ENCODE data around the gene ACRV1. TPM values are rescaled to one million over a fixed set of nuclear protein-coding genes. Genes with fewer than 3 reads are reported as not detected.

The ACRV1 gene
- polyA plus RNA-seq, 2 of the 4 experiments (the other 2 are of a cell fraction), result 0.13 to 0.19 TPM

DNA sequence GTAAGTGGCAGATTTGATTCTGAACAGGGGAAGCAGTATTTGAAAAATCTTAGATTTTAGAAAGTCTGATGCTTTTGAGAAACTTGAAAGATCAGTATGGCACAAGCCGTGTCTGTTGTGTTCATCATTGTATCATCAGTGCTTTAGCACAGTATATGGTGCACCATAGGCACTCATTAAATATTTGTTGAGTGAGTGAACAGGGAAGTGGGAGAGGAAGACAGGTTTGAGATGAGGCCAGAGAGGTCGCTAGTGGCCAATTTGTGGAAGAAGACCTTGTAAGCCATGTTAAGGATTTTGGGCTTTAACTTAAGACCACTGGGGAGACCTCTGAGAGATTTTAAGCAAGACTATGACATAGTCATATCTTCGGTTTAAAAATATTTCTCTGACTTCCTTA, 42.8 kb downstream of the ACRV1 start:
- peak overlapping the region; percentile 93 for H3K4me2 ChIP-seq
- 6% methylated on average over 3 of the region's 3 CpGs for WGBS (ENCODE audit: missing lambda C conversion rate)
- TF ChIP-seq, protein P1, sequence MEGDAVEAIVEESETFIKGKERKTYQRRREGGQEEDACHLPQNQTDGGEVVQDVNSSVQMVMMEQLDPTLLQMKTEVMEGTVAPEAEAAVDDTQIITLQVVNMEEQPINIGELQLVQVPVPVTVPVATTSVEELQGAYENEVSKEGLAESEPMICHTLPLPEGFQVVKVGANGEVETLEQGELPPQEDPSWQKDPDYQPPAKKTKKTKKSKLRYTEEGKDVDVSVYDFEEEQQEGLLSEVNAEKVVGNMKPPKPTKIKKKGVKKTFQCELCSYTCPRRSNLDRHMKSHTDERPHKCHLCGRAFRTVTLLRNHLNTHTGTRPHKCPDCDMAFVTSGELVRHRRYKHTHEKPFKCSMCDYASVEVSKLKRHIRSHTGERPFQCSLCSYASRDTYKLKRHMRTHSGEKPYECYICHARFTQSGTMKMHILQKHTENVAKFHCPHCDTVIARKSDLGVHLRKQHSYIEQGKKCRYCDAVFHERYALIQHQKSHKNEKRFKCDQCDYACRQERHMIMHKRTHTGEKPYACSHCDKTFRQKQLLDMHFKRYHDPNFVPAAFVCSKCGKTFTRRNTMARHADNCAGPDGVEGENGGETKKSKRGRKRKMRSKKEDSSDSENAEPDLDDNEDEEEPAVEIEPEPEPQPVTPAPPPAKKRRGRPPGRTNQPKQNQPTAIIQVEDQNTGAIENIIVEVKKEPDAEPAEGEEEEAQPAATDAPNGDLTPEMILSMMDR (IDR thresholded peaks at IDR 0.05), result peak; percentile 25; the same call in 2 of the 3 replicates
- TF ChIP-seq ESRRA (IDR thresholded peaks at IDR 0.05; ENCODE audit: borderline replicate concordance, low read length) (no peak), RAD21 (conservative IDR thresholded peaks at IDR 0.05 in 1 of 2, IDR thresholded peaks at IDR 0.05 in 1 of 2) (peak in 1 of 2 experiments; percentile 14; a peak in 3 of 5 replicates), HOXB5 (CRISPR knock-in tag; IDR thresholded peaks at IDR 0.05) (no peak), FOSL2 (IDR thresholded peaks at IDR 0.05) (no peak), FOSL2 (CRISPR knock-in tag; IDR thresholded peaks at IDR 0.05) (no peak), HOXB13 (CRISPR knock-in tag; IDR thresholded peaks at IDR 0.05; ENCODE audit: low read depth) (no peak)
- TF ChIP-seq, protein P2, sequence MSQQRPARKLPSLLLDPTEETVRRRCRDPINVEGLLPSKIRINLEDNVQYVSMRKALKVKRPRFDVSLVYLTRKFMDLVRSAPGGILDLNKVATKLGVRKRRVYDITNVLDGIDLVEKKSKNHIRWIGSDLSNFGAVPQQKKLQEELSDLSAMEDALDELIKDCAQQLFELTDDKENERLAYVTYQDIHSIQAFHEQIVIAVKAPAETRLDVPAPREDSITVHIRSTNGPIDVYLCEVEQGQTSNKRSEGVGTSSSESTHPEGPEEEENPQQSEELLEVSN (IDR thresholded peaks at IDR 0.05; ENCODE audit: borderline replicate concordance, low read depth), result no peak
- peak overlapping the region; percentile 25; the same call in 2 of the 3 replicates for H3K4me3 ChIP-seq
- ATAC-seq, result peak; percentile 82 to 89
- DNase-seq (ENCODE audit: low read depth in 1 of 2, low spot score in 1 of 2), result peak in 1 of 2 experiments; percentile 49
- H3K9me3 ChIP-seq, result no peaks in the 10 kb centered on the region
- no peak for FAIRE-seq
- H3K27ac ChIP-seq, result peak overlapping the region; percentile 64 to 74; a peak in 4 of 6 replicates
- CTCF ChIA-PET, result no interaction called here
- H3K4me1 ChIP-seq, result peaks cover 20% of the 10 kb centered on the region
- POLR2A ChIA-PET, result no interaction called here

DNA sequence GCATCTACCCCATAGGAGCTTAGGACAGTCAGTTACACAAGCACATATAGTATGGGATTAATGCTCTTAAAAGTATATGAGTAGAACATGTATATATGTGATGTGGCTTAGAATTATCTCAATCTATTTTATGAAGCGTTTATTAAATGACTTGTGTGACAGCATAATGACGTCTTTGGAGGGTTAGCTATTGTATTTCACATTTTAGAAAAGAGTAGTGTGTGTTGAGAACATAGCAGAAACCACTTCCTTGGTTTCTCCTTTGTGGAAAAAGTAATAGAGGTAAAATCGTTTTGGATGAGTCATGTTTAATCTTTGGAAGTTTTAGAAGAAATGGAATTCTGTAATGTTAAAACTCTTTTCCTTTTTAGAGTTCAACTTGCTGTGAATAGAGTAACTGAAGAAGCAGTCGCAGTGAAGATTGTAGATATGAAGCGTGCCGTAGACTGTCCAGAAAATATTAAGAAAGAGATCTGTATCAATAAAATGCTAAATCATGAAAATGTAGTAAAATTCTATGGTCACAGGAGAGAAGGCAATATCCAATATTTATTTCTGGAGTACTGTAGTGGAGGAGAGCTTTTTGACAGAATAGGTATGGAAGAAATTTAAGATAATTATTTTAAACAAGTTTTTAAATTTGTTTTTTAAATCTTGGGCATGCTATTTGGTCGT, 53.3 kb downstream of the ACRV1 start:
- H3K9me3 ChIP-seq, result no peaks in the 10 kb centered on the region
- ChIA-PET CTCF (interaction anchor here (0.6 to 1.2 kb wide), 4 partner anchors 17 to 252 kb away, joined by 3 read pairs; no protein-coding TSS in a partner anchor), POLR2A (no interaction called here)
- H3K4me3 ChIP-seq, result peak overlapping the region; percentile 60
- no peak for TF ChIP-seq KDM5A (IDR thresholded peaks at IDR 0.05)
- no peak for TF ChIP-seq FOSL2 (IDR thresholded peaks at IDR 0.05)
- peak; percentile 56; the same call in 1 of the 2 replicates for TF ChIP-seq FOSL2 (CRISPR knock-in tag; IDR thresholded peaks at IDR 0.05)
- ATAC-seq (no peak), FAIRE-seq (no peak), DNase-seq (ENCODE audit: low read depth in 1 of 2, low spot score in 1 of 2) (no peak)
- peaks cover 14% of the 10 kb centered on the region for H3K4me1 ChIP-seq
- 42% methylated on average over 7 of the region's 7 CpGs for WGBS (ENCODE audit: missing lambda C conversion rate)
- H3K27ac ChIP-seq, result peak overlapping the region; percentile 84 to 88
- peak overlapping the region; percentile 79 for H3K4me2 ChIP-seq

DNA sequence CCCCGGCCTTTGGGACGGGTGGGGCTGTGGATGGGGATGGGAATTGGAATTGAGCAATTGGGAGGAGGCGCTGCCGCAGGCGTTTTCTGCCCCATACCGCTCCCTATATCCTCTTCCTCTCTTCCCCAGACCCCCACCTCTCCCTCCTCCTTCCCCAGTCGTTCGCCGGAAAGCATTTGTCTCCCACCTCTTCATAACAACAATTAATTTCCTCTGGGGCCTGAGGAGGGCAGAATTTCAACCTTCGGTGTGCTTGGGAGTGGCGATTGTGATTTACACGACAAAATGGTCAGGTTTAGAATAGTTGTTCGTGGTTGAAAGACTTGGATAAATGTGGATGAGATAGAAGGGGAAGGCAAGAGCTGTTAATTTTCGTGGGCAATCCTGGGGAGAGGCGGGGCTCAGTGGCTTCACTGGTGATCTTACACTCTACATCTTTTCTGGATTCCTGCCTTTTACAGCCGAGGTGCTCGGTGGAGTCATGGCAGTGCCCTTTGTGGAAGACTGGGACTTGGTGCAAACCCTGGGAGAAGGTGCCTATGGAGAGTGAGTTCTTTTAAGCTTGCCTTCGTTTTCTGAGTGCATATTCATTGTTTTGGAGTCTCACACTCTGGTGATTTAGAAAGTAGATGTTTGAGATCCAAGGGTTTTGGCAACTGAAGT, 54.2 kb downstream of the ACRV1 start:
- peaks cover 24% of the 10 kb centered on the region for H3K4me1 ChIP-seq
- 2% methylated on average over 16 of the region's 18 CpGs for WGBS (ENCODE audit: missing lambda C conversion rate)
- peak overlapping the region; percentile 84 to 88 for H3K27ac ChIP-seq
- ChIA-PET POLR2A (interaction anchor here (1.9 kb wide), 1 partner anchor 261 kb away, joined by 5 read pairs; the partner anchor contains the start of gene HYLS1), CTCF (interaction anchor here (0.7 to 1.2 kb wide), 4 partner anchors 18 to 458 kb away, joined by 3 read pairs; no protein-coding TSS in a partner anchor)
- H3K4me2 ChIP-seq, result peak overlapping the region; percentile 79
- DNase-seq (ENCODE audit: low read depth in 1 of 2, low spot score in 1 of 2) (peak; percentile 68 to 90), ATAC-seq (peak; percentile 59 to 80), FAIRE-seq (no peak)
- H3K9me3 ChIP-seq, result no peaks in the 10 kb centered on the region
- peak overlapping the region; percentile 60 for H3K4me3 ChIP-seq
- TF ChIP-seq, protein P3, sequence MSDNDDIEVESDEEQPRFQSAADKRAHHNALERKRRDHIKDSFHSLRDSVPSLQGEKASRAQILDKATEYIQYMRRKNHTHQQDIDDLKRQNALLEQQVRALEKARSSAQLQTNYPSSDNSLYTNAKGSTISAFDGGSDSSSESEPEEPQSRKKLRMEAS (IDR thresholded peaks at IDR 0.05), result no peak
- TF ChIP-seq, protein P4, sequence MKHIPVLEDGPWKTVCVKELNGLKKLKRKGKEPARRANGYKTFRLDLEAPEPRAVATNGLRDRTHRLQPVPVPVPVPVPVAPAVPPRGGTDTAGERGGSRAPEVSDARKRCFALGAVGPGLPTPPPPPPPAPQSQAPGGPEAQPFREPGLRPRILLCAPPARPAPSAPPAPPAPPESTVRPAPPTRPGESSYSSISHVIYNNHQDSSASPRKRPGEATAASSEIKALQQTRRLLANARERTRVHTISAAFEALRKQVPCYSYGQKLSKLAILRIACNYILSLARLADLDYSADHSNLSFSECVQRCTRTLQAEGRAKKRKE (CRISPR knock-in tag; IDR thresholded peaks at IDR 0.05; ENCODE audit: low read depth), result no peak
- TF ChIP-seq RAD21 (conservative IDR thresholded peaks at IDR 0.05 in 1 of 2, IDR thresholded peaks at IDR 0.05 in 1 of 2) (peak in 1 of 2 experiments; percentile 7; a peak in 2 of 5 replicates), MYC (IDR thresholded peaks at IDR 0.05; ENCODE audit: borderline replicate concordance, low read length) (no peak), EP300 (IDR thresholded peaks at IDR 0.05) (no peak), RFX5 (IDR thresholded peaks at IDR 0.05) (no peak), FOSB (CRISPR knock-in tag; IDR thresholded peaks at IDR 0.05) (no peak)
- TF ChIP-seq, protein P5, sequence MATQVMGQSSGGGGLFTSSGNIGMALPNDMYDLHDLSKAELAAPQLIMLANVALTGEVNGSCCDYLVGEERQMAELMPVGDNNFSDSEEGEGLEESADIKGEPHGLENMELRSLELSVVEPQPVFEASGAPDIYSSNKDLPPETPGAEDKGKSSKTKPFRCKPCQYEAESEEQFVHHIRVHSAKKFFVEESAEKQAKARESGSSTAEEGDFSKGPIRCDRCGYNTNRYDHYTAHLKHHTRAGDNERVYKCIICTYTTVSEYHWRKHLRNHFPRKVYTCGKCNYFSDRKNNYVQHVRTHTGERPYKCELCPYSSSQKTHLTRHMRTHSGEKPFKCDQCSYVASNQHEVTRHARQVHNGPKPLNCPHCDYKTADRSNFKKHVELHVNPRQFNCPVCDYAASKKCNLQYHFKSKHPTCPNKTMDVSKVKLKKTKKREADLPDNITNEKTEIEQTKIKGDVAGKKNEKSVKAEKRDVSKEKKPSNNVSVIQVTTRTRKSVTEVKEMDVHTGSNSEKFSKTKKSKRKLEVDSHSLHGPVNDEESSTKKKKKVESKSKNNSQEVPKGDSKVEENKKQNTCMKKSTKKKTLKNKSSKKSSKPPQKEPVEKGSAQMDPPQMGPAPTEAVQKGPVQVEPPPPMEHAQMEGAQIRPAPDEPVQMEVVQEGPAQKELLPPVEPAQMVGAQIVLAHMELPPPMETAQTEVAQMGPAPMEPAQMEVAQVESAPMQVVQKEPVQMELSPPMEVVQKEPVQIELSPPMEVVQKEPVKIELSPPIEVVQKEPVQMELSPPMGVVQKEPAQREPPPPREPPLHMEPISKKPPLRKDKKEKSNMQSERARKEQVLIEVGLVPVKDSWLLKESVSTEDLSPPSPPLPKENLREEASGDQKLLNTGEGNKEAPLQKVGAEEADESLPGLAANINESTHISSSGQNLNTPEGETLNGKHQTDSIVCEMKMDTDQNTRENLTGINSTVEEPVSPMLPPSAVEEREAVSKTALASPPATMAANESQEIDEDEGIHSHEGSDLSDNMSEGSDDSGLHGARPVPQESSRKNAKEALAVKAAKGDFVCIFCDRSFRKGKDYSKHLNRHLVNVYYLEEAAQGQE (IDR thresholded peaks at IDR 0.05), result no peak
- TF ChIP-seq, protein P6, sequence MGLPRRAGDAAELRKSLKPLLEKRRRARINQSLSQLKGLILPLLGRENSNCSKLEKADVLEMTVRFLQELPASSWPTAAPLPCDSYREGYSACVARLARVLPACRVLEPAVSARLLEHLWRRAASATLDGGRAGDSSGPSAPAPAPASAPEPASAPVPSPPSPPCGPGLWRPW (IDR thresholded peaks at IDR 0.05), result no peak
- TF ChIP-seq, protein P7, sequence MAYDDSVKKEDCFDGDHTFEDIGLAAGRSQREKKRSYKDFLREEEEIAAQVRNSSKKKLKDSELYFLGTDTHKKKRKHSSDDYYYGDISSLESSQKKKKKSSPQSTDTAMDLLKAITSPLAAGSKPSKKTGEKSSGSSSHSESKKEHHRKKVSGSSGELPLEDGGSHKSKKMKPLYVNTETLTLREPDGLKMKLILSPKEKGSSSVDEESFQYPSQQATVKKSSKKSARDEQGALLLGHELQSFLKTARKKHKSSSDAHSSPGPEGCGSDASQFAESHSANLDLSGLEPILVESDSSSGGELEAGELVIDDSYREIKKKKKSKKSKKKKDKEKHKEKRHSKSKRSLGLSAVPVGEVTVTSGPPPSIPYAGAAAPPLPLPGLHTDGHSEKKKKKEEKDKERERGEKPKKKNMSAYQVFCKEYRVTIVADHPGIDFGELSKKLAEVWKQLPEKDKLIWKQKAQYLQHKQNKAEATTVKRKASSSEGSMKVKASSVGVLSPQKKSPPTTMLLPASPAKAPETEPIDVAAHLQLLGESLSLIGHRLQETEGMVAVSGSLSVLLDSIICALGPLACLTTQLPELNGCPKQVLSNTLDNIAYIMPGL (CRISPR knock-in tag; IDR thresholded peaks at IDR 0.05; ENCODE audit: borderline replicate concordance), result no peak
- TF ChIP-seq, protein P8, sequence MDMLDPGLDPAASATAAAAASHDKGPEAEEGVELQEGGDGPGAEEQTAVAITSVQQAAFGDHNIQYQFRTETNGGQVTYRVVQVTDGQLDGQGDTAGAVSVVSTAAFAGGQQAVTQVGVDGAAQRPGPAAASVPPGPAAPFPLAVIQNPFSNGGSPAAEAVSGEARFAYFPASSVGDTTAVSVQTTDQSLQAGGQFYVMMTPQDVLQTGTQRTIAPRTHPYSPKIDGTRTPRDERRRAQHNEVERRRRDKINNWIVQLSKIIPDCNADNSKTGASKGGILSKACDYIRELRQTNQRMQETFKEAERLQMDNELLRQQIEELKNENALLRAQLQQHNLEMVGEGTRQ (IDR thresholded peaks at IDR 0.05), result no peak

Data from A549 (cell line).